GM19328 (cell line): Measurements from ENCODE around the gene RBBP5.
"Not testable (repeated sequence)": the region's sequence is repeated elsewhere in the genome, so short reads cannot be mapped to it uniquely, and the experiment has no call there.

Source experiments
- ATAC-seq: cut with Tn5 transposase; IDR thresholded peaks from one replicate; pipeline ENCODE4 v1.9.1; 2021; ENCODE audit warnings: mild to moderate bottlenecking, moderate library complexity; ENCODE audit not compliant: unreplicated experiment

RBBP5 gene, protein sequence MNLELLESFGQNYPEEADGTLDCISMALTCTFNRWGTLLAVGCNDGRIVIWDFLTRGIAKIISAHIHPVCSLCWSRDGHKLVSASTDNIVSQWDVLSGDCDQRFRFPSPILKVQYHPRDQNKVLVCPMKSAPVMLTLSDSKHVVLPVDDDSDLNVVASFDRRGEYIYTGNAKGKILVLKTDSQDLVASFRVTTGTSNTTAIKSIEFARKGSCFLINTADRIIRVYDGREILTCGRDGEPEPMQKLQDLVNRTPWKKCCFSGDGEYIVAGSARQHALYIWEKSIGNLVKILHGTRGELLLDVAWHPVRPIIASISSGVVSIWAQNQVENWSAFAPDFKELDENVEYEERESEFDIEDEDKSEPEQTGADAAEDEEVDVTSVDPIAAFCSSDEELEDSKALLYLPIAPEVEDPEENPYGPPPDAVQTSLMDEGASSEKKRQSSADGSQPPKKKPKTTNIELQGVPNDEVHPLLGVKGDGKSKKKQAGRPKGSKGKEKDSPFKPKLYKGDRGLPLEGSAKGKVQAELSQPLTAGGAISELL

DNA sequence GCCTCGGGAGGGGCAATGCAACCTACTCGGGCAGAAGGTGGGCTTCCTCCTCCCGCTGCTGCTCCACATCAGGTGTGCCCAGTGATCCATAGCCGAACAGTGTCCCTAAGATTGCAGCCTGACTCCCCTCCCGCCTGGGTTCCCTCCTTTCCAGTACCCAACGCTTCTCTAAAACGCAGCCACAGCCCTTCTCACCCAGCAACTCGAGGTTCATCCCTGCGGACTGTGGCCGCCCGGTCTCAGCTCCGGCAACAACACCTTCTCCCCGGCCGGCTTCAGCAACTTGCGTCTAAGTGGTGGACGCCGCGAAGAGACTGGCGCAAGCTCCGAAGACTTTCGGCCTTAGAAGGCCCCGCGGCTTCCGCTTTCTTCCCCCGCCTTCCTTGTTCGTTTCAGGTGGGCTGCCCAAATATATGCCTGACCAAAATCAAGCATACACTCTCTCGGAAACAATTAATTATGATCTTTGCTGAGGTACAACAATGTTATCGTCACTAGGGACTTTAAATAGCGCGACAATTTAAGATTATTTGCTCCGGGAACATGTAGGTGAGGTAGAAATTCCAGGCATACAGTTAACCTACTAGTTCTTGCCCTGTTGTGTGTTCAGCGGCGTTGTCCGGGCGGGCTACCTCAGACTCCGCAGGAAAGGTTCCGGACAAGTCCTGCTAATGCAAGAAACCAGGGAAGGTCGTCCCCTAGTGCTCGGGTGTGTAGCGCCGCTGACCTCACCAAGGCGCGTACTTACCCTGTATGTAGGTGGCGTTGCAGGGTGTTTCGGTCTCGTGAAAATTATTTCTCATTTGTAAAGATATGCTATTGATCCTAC lies at the start of gene RBBP5:
RBBP5 (minus strand) TSS at position 319 of the 829 bp plus-strand sequence; CDS start at position 214, 105 bp downstream.
- peak; percentile 93 for ATAC-seq

DNA sequence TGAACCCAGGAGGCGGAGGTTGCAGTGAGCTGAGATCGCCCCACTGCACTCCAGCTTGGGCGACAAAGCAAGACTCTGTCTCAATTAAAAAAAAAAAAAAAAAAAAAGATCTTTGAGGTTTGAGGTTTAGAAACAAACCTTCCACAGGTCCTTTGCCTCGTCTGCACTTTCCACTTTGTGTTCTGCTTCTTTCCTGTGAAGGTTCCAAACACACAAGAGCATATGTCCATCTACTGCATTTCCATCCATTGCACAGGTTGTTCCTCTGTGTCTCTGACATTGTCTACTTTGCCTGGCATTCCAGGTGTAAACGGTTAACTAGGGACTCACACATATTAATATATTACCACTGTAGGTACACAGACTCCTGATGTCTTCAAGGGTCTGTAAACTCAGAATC lies 49.6 kb upstream of the RBBP5 start:
- ATAC-seq: no peak

DNA sequence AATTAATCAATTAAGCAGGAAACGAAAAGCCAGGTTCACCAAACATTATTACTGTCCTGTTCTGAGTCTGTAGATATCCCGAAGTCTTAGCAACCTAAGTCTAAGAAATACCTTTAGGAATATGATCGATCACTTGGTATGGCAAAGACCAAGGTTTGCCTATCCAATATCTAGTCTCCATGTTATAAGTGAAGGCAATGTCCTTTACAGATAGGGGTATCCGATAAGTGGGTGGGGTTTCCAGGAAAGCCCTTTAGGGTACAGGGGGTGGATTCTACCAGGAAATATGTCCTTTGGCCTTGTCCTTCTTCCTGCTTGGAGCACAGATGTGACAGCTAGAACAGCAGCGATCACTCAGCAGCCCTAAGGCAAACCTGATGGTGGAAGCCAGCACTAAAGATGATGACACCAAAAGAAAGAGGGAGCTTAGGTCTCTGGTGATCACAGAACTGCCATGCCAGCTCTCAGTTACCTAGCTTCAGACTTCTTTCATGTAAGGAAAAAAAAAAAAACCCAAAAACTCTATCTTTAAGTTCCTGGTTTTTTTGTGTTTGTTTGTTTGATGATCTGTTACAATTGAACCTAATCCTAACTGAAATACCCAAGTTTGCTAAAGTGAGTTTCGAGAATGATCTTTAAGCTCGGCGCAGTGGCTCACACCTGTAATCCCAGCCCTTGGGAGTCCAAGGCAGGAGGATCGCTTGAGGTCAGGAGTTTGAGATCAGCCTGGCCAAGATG lies 48.9 kb upstream of the RBBP5 start:
- no peak for ATAC-seq

DNA sequence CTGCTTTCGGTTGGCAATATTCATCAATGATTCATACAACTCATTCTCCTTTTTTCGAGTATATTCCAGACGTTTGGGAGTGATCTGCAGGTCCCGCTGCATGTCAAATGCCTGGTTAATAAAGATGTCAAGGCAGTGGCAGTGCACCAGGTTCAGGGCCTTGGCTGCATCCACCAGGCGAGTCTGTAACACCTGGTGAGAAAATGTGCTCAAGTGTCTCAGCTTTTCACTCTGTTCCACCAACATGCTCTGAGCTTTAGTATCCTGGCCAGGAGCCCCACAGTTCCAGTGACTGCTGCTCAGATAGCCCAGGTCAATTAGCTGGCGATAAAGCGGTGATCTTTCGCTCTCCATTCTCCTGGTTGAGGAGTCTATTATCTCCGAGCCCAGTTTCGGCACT lies 47.5 kb upstream of the RBBP5 start:
- ATAC-seq: no peak

DNA sequence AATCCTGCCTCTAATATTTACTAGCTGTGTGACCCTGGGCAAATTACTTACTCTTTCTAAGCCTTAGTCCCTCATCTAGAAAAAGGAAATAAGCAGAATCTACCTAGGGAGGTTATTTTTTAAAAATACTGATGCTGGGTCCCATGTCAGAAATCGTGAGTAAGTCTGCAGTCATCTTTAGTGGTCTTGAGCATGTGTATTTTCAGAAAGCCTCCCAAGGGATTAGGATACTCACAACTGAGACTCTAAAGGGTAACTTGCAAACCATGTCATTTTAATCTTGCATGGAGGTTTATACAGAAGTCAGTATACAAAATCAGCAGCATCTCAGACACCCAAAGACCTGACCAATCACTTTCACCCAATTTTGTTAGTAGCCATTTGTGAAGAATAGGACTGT lies 46.5 kb upstream of the RBBP5 start:
- ATAC-seq: no peak

DNA sequence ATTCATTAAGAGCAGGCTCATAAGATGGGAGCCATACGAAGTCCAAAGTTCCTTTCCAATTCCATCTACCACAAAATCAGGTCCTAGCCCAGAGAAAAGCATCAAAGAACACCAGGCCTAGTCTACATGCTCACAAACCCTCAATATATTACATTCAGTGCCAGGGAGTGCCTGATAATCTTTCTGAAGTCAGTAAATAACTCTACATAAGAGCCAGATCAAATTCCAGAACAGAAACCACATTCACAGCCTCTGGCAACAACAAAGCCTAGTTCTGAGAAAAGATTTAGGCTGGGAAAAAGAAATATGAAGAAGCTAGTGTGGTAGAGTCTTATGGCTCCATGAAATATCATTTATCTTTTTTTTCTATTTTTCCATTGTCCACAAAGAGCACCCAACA lies 40.5 kb upstream of the RBBP5 start:
- no peak for ATAC-seq

DNA sequence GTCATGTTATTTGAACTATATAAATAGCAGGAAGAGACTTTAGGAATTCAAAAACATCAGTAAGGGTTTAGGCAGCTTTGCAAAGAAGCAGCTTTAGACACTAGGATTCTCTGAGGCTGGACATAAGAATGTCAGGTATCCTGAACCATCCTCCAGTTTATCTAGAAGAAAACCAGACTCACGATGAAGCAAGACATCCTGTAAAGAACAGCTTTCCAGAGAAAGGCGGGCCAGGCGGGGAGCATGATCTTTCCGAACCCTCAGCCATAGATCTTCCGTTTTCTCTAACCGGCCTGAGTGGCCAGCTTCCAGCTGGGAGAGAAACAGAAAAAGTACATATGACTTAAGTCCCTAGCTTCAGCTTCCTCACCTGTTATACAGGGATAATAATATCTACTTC lies 39.3 kb upstream of the RBBP5 start:
- ATAC-seq: no peak

DNA sequence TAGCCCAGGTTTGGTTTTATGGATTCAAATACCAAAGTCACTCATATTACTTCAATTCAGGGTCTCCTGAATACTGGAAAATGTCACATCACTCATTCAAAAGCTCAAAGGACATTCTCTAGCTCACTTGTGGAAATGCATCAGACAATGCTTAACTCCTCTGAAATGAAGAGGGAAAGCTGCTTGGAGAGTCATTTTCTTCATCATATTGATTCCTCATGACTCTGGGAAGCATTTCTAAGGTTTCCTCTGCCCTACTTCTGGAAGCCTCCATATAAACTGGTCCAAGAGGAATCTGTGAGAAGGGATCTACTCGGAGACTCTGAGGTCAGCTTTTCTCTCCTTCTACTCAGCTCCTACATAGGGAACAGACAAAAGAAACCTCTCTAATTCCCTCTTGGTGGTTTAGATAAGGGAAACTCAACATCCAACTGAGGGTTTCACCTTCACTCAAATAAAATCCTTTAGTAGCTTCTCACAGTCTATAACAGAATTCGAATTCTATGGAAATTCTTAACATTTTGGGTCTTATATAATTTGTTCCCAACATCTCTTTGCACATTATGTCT lies 36.4 kb upstream of the RBBP5 start:
- no peak for ATAC-seq

DNA sequence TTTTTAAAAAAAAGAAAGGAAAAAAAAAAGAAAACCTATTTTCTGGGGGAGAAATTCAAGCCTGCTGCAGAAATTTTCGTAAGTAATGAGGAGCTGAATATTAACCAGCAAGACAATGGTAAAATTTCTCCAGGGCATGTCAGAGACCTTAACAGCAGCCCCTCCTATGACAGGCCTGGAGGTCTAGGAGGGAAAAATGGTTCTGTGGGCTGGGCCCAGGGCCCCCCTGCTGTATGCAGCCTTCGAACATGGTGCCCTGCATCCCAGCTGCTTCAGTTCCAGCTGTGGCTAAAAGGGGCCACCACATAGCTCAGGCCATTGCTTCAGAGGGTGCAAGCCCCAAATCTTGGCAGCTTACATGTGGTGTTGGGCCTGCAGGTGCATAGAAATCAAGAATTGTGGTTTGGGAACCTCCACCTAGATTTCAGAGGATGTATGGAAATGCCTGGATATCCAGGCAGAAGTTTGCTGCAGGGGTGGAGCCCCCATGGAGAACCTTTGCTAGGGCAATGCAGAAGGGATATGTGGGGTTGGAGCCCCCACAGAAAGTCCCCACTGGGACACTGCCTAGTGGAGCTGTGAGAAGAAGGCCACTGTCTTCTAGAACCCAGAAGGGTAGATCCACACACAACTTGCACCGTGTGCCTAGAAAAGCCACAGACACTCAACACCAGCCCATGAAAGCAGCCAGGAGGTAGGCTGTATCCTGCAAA lies 34.0 kb upstream of the RBBP5 start:
- ATAC-seq: not testable (repeated sequence)

DNA sequence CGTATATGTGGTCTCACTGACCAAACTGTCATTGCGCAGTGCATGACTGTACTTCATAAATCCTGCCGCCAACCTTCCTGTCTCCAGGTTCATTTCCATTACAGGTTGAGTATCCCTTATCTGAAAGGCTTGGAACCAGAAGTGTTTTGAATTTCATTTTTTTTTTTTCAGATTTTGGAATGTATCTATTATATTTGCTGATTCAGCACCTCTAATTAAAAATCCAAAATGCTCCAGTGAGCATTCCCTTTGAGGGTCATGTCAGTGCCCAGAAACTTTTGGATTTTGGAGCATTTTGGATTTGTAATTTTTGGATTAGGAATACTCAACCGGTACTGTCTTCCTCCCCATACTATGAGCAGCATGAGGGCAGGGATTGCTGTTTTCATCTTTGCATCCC lies 30.7 kb upstream of the RBBP5 start:
- ATAC-seq: no peak

DNA sequence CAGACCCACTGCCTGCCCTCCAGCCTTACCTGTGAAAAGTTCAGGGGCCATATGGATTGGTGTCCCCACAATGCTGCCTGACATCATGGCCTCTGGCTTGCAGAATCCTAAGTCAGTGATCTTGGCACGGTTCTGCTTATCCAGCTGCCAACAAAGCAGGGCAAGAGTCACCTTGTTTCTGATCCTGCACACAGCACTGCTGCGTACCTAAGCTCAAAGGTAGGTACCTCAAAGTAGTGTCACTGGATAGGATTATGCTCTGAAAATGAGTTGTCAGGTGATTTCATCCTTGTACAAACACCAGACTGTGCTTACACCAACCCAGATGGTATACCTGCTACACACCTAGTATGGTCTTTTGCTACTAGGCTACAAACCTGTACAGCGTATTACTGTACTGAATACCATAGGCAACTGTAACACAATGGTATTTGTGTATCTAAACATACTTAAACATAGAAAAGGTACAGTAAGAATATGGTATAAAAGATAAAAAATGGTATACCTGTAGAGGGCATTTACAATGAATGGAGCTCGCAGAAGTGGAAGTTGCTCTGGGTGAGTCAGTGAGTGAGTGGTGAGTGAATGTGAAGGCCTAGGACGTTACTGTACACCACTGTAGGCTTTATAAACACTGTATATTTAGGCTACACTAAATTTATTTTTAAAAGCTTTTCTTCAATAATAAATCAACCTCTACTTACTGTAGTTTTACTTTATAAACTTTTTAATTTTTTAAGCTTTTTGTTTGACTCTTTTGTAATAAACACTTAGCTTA lies 29.1 kb upstream of the RBBP5 start:
- no peak for ATAC-seq

DNA sequence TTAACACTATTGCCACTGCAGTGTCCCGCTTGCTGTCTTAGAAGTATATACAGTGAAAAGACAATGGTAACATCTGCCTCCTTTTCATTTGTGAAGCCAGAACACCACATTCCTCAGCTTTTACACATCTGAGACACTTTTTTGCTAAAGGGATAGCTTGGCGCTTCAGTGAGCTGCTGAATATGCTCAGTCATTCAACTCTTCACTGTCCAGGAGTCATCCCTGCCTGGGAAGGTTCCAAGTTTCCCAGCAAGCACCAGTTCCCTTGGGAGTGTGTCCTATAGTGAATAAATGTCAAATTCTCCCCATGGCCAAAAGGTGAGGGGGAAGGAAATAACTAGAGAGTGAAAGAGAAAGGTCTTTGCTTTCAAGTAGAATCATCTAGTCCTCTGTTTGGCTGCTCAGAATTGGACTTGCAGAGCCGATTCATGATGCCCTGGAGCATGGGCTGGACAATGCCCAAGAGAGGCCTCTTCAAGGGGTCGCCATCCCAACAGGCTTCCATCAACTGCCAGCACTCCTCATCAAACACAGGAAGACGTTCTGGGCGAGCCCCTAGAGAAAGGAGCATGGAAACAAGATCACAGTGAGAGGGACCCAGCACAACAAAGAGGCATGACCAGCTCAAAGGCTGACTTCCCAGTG lies 25.5 kb upstream of the RBBP5 start:
- ATAC-seq: no peak

DNA sequence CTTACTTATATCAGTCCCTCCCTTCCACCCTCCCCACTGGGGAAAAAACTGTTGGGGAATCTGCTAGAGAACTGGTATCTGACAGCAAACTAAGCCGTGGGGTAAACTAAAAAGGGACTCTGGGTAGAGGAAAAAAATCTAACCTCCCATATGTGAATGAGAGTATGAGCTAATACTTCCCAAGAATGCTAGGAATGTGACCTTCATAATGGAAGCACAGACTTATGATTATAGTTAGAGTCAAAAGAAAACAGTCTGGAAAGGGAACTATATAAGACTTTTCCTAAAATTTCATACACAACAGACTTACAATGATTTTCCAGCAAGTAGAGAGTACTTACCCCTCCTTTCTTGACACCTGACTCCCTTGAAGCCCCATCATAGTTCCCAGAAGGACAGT lies 23.0 kb upstream of the RBBP5 start:
- no peak for ATAC-seq

DNA sequence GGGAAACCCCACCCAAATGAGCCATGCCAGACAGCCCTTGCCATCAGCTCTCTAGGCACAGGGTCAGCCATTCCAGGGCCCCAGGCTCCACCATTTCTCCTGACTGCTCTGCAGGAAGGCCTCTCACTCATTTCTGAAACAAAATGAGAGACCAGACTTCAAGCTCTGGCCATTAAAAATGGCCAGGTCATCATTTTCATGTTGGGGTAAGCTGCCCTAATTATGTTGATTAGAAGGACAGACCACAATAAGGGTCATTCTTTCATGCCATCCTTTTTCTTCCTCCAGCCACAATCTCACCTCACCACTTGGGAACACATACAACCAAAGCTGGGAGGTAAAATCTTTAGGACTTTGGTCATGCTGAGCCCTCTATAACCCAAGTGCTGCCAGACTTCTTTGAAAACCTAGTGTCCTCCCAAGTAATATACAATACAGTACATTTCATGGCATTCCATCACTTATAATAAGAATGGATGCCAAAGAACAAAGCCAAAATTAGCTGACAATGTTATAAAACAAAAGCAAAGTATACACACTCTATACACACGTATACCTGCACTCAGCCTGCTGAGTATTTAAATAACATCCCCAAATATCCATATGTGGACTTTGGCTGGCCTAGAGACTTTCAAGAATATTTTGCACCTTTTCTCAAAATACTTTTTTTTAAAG lies 22.4 kb upstream of the RBBP5 start:
- ATAC-seq: no peak

DNA sequence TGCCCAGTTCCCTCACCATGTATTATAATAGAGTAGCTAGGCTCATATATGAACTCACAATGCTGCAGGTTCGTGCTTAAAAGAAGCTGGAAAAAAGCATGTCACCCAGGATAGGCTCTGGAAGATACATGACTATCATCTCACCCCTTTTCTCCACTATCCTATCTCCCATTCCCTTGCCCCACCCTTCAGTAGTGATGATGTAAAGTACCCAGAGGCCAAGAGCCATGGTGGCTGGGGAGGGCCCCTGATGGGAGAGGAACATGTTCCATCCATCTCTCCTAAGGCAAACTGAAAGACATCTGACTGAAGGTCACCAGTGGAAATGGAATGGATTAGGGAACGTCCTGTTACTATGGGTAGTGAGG lies 20.3 kb upstream of the RBBP5 start:
- no peak for ATAC-seq

DNA sequence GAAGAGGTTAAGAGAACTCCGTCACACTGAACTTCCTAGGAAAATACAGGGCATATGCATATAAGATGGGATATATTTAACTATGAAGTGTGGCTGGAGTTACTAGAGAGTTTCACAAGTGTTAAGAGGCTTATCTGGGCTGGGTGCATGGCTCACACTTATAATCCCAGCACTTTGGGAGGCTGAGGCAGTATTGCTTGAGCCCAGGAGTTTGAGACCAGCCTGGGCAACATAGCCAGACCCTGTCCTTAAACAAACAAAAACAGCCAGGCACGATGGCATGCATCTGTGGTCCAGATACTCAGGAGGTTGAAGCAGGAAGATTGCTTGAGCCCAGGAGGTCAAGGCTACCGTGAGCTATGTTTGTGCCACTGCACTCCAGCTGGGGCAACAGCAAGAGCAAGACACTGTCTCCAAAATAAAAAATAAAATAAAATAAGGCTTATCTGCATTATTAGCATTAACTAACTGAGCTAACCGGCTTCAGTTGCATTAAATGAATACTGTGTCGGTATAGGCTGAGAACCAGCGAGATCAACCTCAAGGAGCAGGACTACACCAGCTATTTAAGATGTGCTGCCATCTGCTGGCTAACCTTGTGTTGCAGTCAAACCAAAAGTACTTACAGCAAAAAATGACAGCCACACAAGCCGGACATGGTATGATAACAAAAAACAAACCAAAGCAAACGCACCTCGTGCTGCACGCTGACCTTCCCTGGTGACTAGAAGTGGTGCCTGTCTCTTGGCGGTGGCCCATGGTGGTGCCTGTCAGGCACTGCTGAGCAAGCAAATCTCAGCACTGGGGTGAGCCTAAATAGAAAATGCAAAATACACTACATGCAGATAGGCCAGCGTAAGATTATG lies 19.7 kb upstream of the RBBP5 start:
- ATAC-seq: no peak

DNA sequence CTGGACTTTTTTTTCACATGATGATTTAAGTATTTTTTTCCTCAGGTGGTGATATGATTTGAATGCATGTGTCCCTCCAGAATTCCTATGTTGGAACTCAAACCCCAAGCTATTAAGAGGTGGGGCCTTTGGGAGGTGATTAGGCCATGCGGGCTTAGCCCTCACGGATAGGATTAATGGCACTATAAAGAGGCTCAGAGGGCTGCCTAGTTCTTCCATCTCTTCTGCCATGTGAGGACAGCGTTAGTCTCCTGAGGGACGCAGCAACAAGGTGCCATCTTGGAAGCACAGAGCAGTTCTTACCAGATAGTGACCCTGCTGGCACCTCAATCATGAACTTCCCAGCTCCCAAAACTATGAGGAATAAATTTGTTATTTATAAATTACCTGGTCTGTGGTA lies 18.3 kb upstream of the RBBP5 start:
- no peak for ATAC-seq

DNA sequence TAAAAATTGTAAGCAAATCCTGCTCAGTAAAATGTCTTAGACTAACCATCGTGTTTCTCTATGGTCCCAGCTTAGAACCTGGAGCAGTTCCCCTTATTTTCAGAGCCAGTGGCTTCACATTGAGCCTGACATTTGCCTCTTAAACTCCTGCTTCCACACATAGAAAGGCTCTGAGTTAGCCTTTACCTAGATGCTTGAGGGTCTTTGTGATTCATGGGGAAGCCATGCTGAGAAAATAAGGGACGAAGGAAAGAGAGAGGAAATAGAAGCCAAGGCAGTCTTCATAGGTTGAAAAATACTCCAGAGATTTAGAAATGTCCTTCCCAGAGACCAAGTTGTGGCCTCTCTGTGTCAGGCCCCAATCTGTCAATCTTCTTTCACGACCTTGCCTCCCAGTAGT lies 16.1 kb upstream of the RBBP5 start:
- no peak for ATAC-seq
